Measurements from ENCODE around the gene CFB. TPM values are rescaled to one million over a fixed set of nuclear protein-coding genes. Genes with fewer than 3 reads are reported as not detected.

CFB gene
- total and polyA plus RNA-seq, 2 of the 13 experiments (the other 11 are each of a cell fraction or from before 2014, with no cell fraction given): 171 to 513 TPM

GRCh38 chr6:31898383-31899011 lies 47.4 kb upstream of the CFB start (continued):
- TF ChIP-seq ZNF609 (CRISPR knock-in tag; IDR thresholded peaks at IDR 0.05; ENCODE audit: borderline replicate concordance) (no peak), POLR2AphosphoS2 (IDR thresholded peaks at IDR 0.05; ENCODE audit: low read depth, low read length) (no peak)

- Histone ChIP-seq H3K27me3 (ENCODE audit: control insufficient read depth in 1 of 2, insufficient read depth in 2 of 2, low read length in 2 of 2) (peaks cover 0 to 7% of the 10 kb centered on the region in 2 experiments; a peak in 1 of 5 replicates), H3K36me3 (replicated peaks in 1 of 2; ENCODE audit: control insufficient read depth in 1 of 2, insufficient read depth in 2 of 2, low read length in 2 of 2) (peaks cover 6 to 8% of the 10 kb centered on the region in 2 experiments; a peak in 4 of 5 replicates), H3K9me3 (ENCODE audit: low read length) (no peaks in the 10 kb centered on the region), H4K20me1 (ENCODE audit: insufficient read depth, low read length) (no peaks in the 10 kb centered on the region), H3K9ac (ENCODE audit: insufficient read depth, low read depth, low read length) (no peak overlapping the region; the same call in 1 of the 2 replicates), H3K27ac (ENCODE audit: extremely low read length, insufficient read depth, low read length) (no peak overlapping the region), H3K4me2 (ENCODE audit: low read depth, low read length) (peak overlapping the region; percentile 98; the same call in 1 of the 2 replicates), H3K4me1 (ENCODE audit: insufficient read depth, low read length) (peaks cover 51% of the 10 kb centered on the region), H2AFZ (ENCODE audit: low read length) (no peak overlapping the region), H3K4me3 (replicated peaks in 1 of 3; ENCODE audit: insufficient read depth in 1 of 3, low read depth in 2 of 3, low read length in 3 of 3) (no peak overlapping the region), H3K79me2 (ENCODE audit: insufficient read depth, low read length) (peaks cover 26% of the 10 kb centered on the region)
- ChIA-PET POLR2A (interaction anchor here (0.6 to 5.6 kb wide), 8 partner anchors 8 to 1072 kb away, joined by 3 to 41 read pairs (median 11); partner anchors contain the start of genes C6orf47, CFB, HSPA1B and NEU1), CTCF (ENCODE audit: low intra/inter-chr PET ratio, low total read pairs) (no interaction called here)
- WGBS (ENCODE audit: low lambda C conversion rate): 97% methylated on average over 5 of the region's 5 CpGs
- in situ Hi-C loops (cut with HindIII; ENCODE audit: extremely low pct_ligation_motif_present, low pct_unique_long_range_greater_than_20kb) (no loop called here), intact Hi-C loops (cut with micrococcal nuclease; ENCODE audit: unreplicated experiment) (loop anchor here (5.0 kb wide), 1 partner anchor 67 kb away; no protein-coding TSS in a partner anchor)
- no peak for ATAC-seq
- TF ChIP-seq AGO2 (optimal IDR thresholded peaks at IDR 0.05; ENCODE audit: low read depth, low read length) (no peak), ZNF230 (CRISPR knock-in tag; IDR thresholded peaks at IDR 0.05) (no peak), MAF1 (CRISPR knock-in tag; IDR thresholded peaks at IDR 0.05; ENCODE audit: borderline replicate concordance) (no peak), POLR2A (IDR thresholded peaks at IDR 0.05; ENCODE audit: insufficient read depth in 1 of 2, low read depth in 2 of 2, low read length in 2 of 2) (0 out of 4 replicates have a peak, but pooled peaks of 1 of the 2 experiments have one; percentile 6), ZNF549 (CRISPR knock-in tag; IDR thresholded peaks at IDR 0.05) (no peak), ZBTB37 (CRISPR knock-in tag; IDR thresholded peaks at IDR 0.05) (no peak)
- FAIRE-seq: no peak
- BruUV-seq (replicated peaks): no TSS peak
- no peak for DNase-seq (ENCODE audit: low spot score)
Measured at GRCh38 chr6:31899215-31899614, 46.7 kb upstream of the CFB start.
